ENCODE data around the gene SLC6A14.

DNA sequence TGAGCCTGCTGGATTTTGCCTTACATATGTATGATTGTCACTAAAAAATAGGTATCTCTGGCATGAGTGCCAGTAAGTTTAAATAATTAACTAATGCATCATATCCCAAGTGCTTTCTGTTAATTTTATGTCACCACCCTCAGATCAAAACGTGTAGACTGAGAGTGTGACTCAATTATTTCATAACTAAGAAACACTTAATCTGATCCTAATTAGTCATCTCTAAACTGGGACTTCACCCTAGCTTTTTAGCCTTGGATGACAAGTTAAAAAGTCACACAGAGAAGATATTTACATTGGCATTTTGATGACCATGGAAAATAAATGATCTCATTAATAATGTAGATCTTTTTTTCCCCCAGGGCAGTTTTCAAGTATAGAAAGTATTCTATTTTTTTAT is 23.1 kb upstream of the SLC6A14 start:
- TF ChIP-seq POLR2A (IDR thresholded peaks at IDR 0.05): no peak
- TF ChIP-seq, protein P1, sequence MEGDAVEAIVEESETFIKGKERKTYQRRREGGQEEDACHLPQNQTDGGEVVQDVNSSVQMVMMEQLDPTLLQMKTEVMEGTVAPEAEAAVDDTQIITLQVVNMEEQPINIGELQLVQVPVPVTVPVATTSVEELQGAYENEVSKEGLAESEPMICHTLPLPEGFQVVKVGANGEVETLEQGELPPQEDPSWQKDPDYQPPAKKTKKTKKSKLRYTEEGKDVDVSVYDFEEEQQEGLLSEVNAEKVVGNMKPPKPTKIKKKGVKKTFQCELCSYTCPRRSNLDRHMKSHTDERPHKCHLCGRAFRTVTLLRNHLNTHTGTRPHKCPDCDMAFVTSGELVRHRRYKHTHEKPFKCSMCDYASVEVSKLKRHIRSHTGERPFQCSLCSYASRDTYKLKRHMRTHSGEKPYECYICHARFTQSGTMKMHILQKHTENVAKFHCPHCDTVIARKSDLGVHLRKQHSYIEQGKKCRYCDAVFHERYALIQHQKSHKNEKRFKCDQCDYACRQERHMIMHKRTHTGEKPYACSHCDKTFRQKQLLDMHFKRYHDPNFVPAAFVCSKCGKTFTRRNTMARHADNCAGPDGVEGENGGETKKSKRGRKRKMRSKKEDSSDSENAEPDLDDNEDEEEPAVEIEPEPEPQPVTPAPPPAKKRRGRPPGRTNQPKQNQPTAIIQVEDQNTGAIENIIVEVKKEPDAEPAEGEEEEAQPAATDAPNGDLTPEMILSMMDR (IDR thresholded peaks at IDR 0.05): no peak
